ENCODE measurements around the gene ATP6V1B1.

Gene ATP6V1B1

DNA sequence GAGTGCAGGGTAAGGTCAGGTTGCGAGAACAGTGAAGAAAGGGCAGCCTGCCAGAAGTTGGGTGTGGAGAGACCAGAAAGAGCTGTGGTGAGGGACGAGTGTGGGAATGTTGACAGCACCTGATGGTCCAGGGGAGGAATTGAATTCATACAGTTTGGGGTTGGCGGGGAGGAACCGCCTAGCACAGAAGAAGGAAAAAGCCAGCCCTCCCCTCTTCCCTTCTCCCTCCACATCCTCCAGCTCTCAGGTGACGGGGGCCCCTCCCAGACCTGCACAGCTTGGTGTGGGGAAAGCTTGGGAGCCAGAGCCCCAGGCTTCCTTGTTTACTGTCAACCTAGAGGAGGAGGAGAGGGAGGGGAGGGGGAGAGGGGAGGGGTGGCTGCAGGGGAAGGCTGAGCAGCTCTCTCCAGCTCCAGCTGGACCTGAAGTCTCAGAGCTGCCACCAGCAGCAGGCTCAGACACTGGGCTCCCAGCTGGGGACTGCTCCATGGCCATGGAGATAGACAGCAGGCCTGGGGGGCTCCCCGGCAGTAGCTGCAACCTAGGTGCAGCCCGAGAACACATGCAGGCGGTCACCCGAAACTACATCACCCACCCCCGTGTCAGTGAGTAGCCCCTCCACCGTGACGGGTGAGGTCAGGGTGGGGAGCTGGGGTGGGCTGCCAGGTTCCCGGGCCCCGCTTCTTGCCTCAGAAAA, at the start of gene ATP6V1B1:
ATP6V1B1 (plus strand) TSS at position 433 of the 697 bp plus-strand sequence; CDS start at position 488, 55 bp downstream.
- no peak for DNase-seq (ENCODE audit: low spot score)
- no peak within 1 kb of the TSS for H3K27ac ChIP-seq
- no peak within 1 kb of the TSS for H3K4me3 ChIP-seq
- TF ChIP-seq, protein P1, sequence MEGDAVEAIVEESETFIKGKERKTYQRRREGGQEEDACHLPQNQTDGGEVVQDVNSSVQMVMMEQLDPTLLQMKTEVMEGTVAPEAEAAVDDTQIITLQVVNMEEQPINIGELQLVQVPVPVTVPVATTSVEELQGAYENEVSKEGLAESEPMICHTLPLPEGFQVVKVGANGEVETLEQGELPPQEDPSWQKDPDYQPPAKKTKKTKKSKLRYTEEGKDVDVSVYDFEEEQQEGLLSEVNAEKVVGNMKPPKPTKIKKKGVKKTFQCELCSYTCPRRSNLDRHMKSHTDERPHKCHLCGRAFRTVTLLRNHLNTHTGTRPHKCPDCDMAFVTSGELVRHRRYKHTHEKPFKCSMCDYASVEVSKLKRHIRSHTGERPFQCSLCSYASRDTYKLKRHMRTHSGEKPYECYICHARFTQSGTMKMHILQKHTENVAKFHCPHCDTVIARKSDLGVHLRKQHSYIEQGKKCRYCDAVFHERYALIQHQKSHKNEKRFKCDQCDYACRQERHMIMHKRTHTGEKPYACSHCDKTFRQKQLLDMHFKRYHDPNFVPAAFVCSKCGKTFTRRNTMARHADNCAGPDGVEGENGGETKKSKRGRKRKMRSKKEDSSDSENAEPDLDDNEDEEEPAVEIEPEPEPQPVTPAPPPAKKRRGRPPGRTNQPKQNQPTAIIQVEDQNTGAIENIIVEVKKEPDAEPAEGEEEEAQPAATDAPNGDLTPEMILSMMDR (IDR thresholded peaks at IDR 0.05): no peak

DNA sequence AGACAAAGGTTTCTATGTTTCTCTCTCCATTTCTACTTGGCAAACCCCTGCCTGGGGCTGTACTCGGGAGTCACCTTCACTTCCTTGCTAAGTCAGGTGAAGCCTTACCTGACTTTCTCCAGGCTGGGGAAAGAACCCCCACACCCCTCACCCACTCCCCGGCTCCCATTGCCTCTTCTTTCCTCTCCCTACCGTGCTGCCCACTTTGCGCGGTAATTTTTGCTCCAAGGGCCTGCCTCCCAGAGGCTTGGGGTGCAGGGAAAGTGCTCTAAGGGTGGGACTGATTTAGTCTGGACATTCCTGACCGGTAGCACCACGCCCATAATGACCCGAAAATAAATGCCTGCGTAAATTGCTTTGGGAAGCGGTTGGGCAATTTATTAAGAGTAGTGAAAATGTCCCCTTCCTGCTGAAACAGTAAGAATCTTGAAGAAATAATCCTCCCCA, 49.1 kb upstream of the ATP6V1B1 start:
- TF ChIP-seq, protein P1 (IDR thresholded peaks at IDR 0.05): no peak
- DNase-seq (ENCODE audit: low spot score): peak; percentile 45
- Histone ChIP-seq H3K27ac (no peak overlapping the region), H3K4me3 (no peak overlapping the region)

DNA sequence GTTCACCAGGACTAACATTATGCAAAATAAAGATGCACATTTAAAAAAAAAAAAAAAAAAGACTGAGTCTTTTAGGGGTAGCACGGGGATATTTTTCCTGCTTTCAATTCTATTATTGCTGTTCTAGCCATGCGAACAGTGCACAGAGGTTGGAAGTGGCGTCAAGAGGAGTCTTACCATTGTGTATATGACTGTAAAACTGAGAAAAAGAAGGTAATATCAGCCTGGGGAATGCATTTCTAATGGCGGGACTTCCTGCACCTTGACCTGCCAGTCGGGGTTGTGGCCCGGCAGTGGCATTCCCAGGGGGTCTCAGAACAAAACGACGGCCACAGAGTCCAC, 48.5 kb upstream of the ATP6V1B1 start:
- no peak overlapping the region for H3K27ac ChIP-seq
- DNase-seq (ENCODE audit: low spot score): peak; percentile 52

DNA sequence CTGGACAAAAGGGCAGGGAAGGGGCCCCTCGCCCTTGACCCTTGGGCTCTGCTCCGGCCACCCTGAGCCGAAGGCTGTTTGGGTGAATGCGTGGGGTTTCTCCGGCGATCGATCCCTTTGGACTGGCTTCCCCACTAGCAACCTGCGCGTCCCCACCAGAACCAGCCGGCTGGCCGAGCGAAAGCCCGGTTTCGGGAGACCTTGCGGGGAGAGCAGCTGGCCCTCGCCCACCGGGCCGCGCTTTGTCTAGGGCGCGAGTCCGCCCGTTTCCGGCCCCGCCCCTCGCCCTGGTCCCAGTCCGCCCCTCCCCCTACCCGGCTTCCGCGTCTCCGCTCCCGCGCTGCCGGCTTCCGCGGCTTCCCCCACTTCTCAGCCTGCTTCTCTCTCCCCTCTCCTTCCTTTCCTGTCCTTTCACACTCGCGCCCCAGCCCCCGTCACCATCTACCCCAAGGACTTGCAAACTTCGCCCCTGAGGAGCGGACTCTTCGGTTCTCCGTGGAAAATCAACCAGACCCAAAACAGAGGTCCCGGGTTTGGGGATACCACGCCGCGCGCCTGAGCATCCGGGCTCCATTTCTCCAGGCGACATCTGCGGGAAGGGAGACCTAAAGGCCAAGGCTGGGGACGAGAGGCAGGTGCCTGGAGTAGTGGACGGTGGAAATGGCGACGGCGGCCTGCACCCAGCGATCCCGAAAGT, 48.0 kb upstream of the ATP6V1B1 start:
- Histone ChIP-seq H3K4me3 (peak overlapping the region; percentile 69), H3K27ac (no peak overlapping the region)
- TF ChIP-seq, protein P1 (IDR thresholded peaks at IDR 0.05): no peak
- DNase-seq (ENCODE audit: low spot score): peak; percentile 71

More for the DNA sequence above, 48.5 kb upstream of the ATP6V1B1 start:
- H3K4me3 ChIP-seq: peak overlapping the region; percentile 69
- TF ChIP-seq, protein P1 (IDR thresholded peaks at IDR 0.05): no peak

DNA sequence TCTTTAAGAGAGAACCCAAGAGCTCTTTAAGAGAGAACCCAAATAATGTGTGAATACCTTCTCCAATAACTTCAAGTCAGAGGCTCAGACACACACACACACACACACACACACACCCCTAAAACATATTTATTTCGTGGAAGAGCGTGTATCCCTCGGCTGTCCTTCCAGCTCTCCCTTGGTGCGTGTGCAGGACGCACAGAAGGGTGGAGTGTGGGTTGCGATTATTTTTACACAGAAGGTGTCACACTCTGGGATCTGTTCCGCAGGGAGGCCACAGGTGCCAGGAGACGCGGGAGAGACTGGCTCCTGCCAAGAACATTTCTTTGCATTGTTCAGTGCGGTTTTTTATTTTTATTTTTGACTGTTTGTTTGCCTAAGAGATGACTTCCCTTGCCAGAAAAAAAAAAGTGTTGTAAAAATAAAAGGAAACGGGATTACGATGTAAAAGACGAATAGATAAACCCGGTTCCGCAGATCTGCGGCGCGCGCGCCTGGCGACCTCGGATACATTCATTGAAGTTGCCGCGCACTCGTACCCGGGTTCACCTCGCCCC, 47.3 kb upstream of the ATP6V1B1 start:
- H3K27ac ChIP-seq: no peak overlapping the region
- TF ChIP-seq, protein P1 (IDR thresholded peaks at IDR 0.05): no peak

DNA sequence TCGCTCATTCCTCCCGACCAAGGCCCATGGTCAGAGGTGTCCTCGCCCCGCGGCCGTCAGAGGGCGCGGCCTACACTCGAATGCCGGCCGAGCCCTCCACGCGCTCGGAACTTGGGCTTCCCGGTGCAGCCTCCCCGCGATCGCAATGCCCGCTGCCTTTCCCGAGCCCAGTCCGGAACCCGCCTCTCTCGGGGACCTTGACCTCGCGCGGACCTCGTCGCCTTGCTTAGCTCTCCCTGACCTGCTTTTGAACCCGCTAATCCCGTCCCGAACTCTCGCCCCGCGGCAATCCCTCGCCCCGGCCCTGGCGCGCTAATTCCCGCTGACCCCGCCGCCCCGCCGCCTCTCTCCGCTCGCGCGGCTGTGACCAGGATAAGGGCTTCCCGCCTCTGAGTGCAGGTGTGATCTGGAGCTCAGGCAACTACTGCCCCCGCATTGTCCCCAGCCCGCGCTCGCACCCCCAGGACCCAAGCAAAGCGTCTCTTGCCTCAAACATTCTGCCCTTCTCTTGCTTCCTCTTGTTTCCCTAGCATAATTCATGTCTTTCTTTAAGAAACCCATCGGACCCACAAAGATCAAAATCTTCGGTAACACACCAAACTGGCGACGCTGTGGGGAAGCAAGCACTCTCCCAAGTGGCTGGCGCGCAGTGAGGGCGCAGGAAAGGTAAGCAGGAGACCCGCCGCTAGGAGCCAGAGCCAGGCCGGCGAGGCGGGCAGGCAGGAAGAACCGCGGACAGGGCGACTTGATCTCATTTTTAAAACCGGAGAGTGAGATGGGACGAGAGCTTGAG, 46.6 kb upstream of the ATP6V1B1 start:
- H3K4me3 ChIP-seq: peak overlapping the region; percentile 40
- DNase-seq (ENCODE audit: low spot score): peak; percentile 45
- no peak overlapping the region for H3K27ac ChIP-seq
- TF ChIP-seq, protein P1 (IDR thresholded peaks at IDR 0.05): no peak

More for the DNA sequence above, 47.3 kb upstream of the ATP6V1B1 start:
- DNase-seq (ENCODE audit: low spot score): no peak
- peak overlapping the region; percentile 40 for H3K4me3 ChIP-seq
